Activated CD8-positive, alpha-beta T cell treated with anti-CD3 and anti-CD28 coated beads for 36 hours (primary cell): Measurements from ENCODE around the gene CXCR6. TPM values are rescaled to one million over a fixed set of nuclear protein-coding genes. Genes with fewer than 3 reads are reported as not detected.

Source experiments
- ATAC-seq: fragments of 200-7000 bp; cut with Tn5 transposase; one replicate; pipeline ENCODE4 v1.10.0; 2021; ENCODE audit warnings: mild to moderate bottlenecking, moderate library complexity
- CTCF ChIA-PET: fragments of 350-600 bp; sonication (Branson Sonifier 250); formaldehyde crosslinking; loops from one replicate; lab custom pipeline; 2021; ENCODE audit warnings: antibody characterized with exemption; lab: Charles Lee
- POLR2A ChIA-PET: fragments of 350-600 bp; sonication (Branson Sonifier 250); formaldehyde crosslinking; loops from one replicate; lab custom pipeline; 2021; ENCODE audit warnings: antibody characterized with exemption; lab: Charles Lee
- DNase-seq: peaks from one replicate; pipeline ENCODE4 v3.0.0-alpha.2; 2020
- H3K27ac Mint-ChIP-seq: one replicate; pipeline ENCODE4 v1.8.0; 2021; ENCODE audit warnings: mild to moderate bottlenecking, mixed read lengths
- H3K27me3 Mint-ChIP-seq: one replicate; pipeline ENCODE4 v1.8.0; 2021; ENCODE audit warnings: mixed read lengths
- H3K36me3 Mint-ChIP-seq: one replicate; pipeline ENCODE4 v1.8.0; 2021; ENCODE audit warnings: low read depth, mixed read lengths
- H3K4me1 Mint-ChIP-seq: one replicate; pipeline ENCODE4 v1.8.0; 2021; ENCODE audit warnings: low read depth, mixed read lengths
- H3K4me3 Mint-ChIP-seq: one replicate; pipeline ENCODE4 v1.8.0; 2021; ENCODE audit warnings: mild to moderate bottlenecking, moderate library complexity, mixed read lengths
- H3K9me3 Mint-ChIP-seq: one replicate; pipeline ENCODE4 v1.8.0; 2021; ENCODE audit warnings: mixed read lengths
- intact Hi-C: fragments of 100-400 bp; cut with micrococcal nuclease; formaldehyde crosslinking; loops from one replicate; pipeline ENCODE4 v1.10.0; 2022
- total RNA-seq, 2 experiments: library from RNA; stranded (reverse); gene quantifications; one replicate each; pipeline ENCODE4 v1.2.3, GENCODE V29; 2021
- TF ChIP-seq, protein P1 (sequence below): fragments of 200-600 bp; IDR thresholded peaks from one replicate; pipeline ENCODE4 v1.8.0; 2022; ENCODE audit warnings: antibody characterized with exemption, mild to moderate bottlenecking

Gene CXCR6
- total RNA-seq, 2 experiments from 2014 or later, result 3.2 to 3.4 TPM

DNA sequence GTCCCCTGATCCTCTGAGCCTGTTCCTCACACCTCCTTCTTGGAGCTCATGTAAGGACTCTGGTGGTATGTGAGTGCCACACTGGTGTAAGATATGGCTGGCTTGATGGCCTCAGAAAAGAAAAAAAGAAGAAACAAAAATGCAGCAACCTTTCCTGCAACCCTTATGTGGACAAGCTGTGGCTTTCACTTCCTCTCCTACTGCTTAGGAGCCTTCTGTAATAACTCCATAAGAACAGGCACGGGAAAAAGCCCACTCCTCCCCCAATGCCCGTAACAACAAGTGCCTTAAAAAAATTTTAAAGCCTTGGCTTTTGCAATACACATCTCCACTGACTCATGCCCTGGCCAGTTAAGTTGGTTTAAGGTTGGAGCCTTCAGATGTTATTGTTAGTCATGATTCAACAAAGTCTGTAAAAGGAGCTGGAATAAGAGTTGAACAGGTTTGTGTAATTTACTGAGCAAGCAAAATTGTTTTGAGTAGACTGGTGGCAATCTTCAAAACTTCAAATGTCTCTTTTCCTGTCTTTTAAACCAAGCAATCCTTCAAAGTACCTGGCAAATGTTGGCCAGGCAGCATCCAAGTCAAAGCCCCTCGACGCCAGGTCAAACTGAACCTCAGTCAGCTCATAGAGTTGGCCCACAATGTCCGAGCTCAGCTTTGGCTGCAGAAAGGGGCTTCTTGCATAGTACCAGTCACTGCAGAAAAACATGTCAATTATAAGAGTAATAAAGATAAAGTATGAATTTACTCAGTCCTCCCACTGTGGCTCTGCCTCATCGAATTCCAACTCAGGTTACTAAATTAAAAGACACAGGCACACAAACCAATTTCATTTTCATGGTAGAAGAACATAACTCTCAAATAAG lies 29.5 kb downstream of the CXCR6 start:
- Mint-ChIP-seq H3K9me3 (no peaks in the 10 kb centered on the region), H3K36me3 (peaks cover 72% of the 10 kb centered on the region), H3K4me3 (no peak overlapping the region), H3K27me3 (no peaks in the 10 kb centered on the region), H3K4me1 (peaks cover 60% of the 10 kb centered on the region), H3K27ac (peak overlapping the region; percentile 60)
- TF ChIP-seq, protein P1, sequence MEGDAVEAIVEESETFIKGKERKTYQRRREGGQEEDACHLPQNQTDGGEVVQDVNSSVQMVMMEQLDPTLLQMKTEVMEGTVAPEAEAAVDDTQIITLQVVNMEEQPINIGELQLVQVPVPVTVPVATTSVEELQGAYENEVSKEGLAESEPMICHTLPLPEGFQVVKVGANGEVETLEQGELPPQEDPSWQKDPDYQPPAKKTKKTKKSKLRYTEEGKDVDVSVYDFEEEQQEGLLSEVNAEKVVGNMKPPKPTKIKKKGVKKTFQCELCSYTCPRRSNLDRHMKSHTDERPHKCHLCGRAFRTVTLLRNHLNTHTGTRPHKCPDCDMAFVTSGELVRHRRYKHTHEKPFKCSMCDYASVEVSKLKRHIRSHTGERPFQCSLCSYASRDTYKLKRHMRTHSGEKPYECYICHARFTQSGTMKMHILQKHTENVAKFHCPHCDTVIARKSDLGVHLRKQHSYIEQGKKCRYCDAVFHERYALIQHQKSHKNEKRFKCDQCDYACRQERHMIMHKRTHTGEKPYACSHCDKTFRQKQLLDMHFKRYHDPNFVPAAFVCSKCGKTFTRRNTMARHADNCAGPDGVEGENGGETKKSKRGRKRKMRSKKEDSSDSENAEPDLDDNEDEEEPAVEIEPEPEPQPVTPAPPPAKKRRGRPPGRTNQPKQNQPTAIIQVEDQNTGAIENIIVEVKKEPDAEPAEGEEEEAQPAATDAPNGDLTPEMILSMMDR, result no peak
- POLR2A ChIA-PET, result interaction anchor here (1.0 to 1.5 kb wide), 4 partner anchors 9 to 327 kb away, joined by 3 to 5 read pairs (median 4); no protein-coding TSS in a partner anchor
- CTCF ChIA-PET, result interaction anchor here (1.1 to 6.6 kb wide), 3 partner anchors 28 to 105 kb away, joined by 3 to 43 read pairs (median 5); no protein-coding TSS in a partner anchor
- intact Hi-C loops, result no loop called here
- ATAC-seq (peak; percentile 38), DNase-seq (peak; percentile 29)

DNA sequence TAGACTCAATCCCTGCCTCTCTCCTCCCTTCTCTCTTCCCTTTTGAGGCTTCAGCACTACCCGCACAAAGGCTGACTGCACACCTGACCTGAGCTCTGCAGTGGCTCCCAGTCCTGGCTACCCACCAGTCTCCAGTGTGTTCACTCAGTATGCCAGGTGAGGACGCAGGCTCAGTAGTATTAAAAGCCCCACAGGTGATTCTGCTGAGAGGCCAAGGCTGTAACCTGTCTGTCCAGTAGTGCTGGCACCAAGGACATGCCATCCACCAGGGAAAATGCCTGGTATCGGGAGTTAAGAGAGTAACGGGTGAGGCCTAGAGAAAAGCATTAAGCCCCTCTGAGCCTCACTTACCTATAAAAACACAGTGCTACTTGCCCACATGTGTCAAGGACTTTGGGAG lies 31.4 kb downstream of the CXCR6 start:
- POLR2A ChIA-PET, result interaction anchor here (1.0 kb wide), 1 partner anchor 10 kb away, joined by 3 read pairs; no protein-coding TSS in a partner anchor
- H3K4me1 Mint-ChIP-seq, result peaks cover 71% of the 10 kb centered on the region
- ATAC-seq, result no peak
- H3K9me3 Mint-ChIP-seq, result peaks cover 2% of the 10 kb centered on the region
- no peak overlapping the region for H3K4me3 Mint-ChIP-seq
- TF ChIP-seq, protein P1, result no peak
- CTCF ChIA-PET, result interaction anchor here (1.3 to 6.6 kb wide), 3 partner anchors 9 to 103 kb away, joined by 3 to 43 read pairs (median 36); no protein-coding TSS in a partner anchor
- DNase-seq, result no peak
- intact Hi-C loops, result loop anchor here (5.0 kb wide), 2 partner anchors 32 to 93 kb away; partner anchors contain the start of gene CXCR6
- H3K27ac Mint-ChIP-seq, result peak overlapping the region; percentile 16
- peaks cover 72% of the 10 kb centered on the region for H3K36me3 Mint-ChIP-seq
- H3K27me3 Mint-ChIP-seq, result no peaks in the 10 kb centered on the region

DNA sequence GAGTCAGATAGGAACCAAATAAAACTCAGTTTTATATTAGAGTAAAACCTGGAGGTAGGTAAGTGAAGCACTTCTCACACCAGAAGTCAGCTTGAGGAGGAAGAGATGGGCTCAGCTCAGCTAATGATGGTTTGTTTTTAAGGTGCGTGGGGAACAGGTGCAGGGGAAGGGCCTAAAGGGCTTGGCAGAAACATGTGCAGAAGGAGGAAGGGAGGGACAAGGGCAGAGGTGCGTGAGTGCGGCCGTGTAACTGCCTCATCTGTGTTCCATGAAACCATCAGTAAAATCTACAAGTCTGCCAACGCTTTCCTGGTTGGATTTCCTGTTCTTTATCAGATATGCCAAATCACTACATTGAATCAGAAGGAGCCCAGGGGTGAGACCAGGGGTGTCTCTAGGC lies 32.4 kb downstream of the CXCR6 start:
- intact Hi-C loops, result loop anchor here (5.0 kb wide), 2 partner anchors 33 to 92 kb away; partner anchors contain the start of gene CXCR6
- POLR2A ChIA-PET, result interaction anchor here (0.8 to 3.9 kb wide), 6 partner anchors 10 to 31 kb away, joined by 3 to 38 read pairs (median 4); no protein-coding TSS in a partner anchor
- Mint-ChIP-seq H3K4me3 (no peak overlapping the region), H3K4me1 (peaks cover 78% of the 10 kb centered on the region), H3K27ac (peak overlapping the region; percentile 86), H3K27me3 (no peaks in the 10 kb centered on the region), H3K36me3 (peaks cover 71% of the 10 kb centered on the region), H3K9me3 (peaks cover 2% of the 10 kb centered on the region)
- ATAC-seq (no peak), DNase-seq (peak; percentile 22)
- CTCF ChIA-PET, result interaction anchor here (1.0 to 6.6 kb wide), 5 partner anchors 10 to 403 kb away, joined by 4 to 43 read pairs (median 6); no protein-coding TSS in a partner anchor
- TF ChIP-seq, protein P1, result no peak

DNA sequence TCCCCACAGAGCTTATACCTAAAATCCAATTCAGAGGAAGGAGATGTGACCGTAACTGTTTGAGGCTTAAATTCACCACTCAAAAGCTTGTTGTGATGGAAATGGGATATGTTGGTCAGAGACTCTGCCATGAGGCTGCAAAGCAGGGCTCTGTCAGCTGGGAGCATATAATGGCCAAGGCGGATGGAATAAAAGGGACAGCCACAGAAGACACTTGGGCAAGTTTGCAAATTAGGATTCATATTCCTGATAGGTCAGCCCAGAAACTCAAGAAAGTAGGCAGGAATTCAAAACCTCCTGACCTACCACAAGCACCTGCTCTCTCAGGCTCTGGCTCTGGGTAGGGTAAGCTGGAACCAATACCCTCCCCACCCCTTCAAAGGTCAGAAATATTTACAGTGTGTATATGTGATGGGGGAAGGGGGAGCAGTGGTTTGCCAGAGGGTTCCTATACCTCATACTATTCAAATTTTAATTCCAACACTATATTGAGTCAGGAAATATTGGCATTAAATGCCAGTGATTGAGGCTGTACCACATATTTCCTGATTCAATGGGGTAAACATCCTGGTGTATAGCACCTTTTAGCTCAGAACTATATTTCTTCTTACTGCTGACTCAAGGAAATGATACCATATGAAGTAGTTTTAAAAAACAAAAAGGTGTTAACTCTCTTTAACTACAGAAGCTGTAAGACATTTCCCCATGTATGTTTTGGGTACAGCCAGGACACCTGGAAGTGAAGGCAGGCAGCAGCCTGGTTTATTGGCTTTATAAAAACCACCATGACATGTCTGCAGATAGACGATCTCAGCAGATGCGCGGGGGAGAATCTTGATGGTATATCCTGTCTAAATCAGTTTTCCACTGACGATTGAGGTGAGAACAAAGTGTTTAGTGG lies 33.2 kb downstream of the CXCR6 start:
- TF ChIP-seq, protein P1, result no peak
- peak overlapping the region; percentile 86 for H3K27ac Mint-ChIP-seq
- peaks cover 85% of the 10 kb centered on the region for H3K4me1 Mint-ChIP-seq
- ChIA-PET CTCF (interaction anchor here (0.6 to 6.6 kb wide), 9 partner anchors 10 to 402 kb away, joined by 3 to 43 read pairs (median 4); partner anchors contain the start of gene CXCR6), POLR2A (interaction anchor here (0.8 to 3.9 kb wide), 11 partner anchors 10 to 38 kb away, joined by 3 to 38 read pairs (median 5); no protein-coding TSS in a partner anchor)
- ATAC-seq (peak; percentile 34), DNase-seq (peak; percentile 69)
- H3K36me3 Mint-ChIP-seq, result peaks cover 71% of the 10 kb centered on the region
- peaks cover 2% of the 10 kb centered on the region for H3K9me3 Mint-ChIP-seq
- H3K4me3 Mint-ChIP-seq, result peak overlapping the region; percentile 1
- H3K27me3 Mint-ChIP-seq, result no peaks in the 10 kb centered on the region
- intact Hi-C loops, result loop anchor here (5.0 kb wide), 2 partner anchors 34 to 91 kb away; partner anchors contain the start of gene CXCR6
